HEK293 (cell line): Measurements from ENCODE around the gene PHKG2.

Experiments
- EGR2 ChIP-seq: fragments of 450-650 bp; formaldehyde crosslinking; IDR thresholded peaks from 2 replicates; pipeline ENCODE4 v1.5.1; 2016; ENCODE audit warnings: low read depth, missing biosample characterization, missing genetic modification characterization
- GLIS1 ChIP-seq: fragments of 450-650 bp; formaldehyde crosslinking; IDR thresholded peaks from 2 replicates; pipeline ENCODE4 v1.5.1; 2016; ENCODE audit warnings: missing biosample characterization, missing genetic modification characterization
- MZF1 ChIP-seq: fragments of 450-650 bp; formaldehyde crosslinking; IDR thresholded peaks from 2 replicates; pipeline ENCODE4 v1.5.1; 2017; ENCODE audit warnings: missing biosample characterization, missing genetic modification characterization, borderline replicate concordance
- RBAK ChIP-seq: fragments of 450-650 bp; formaldehyde crosslinking; IDR thresholded peaks from 2 replicates; pipeline ENCODE4 v1.5.1; 2016; ENCODE audit warnings: missing biosample characterization, missing genetic modification characterization
- YY2 ChIP-seq: fragments of 450-650 bp; formaldehyde crosslinking; IDR thresholded peaks from 2 replicates; pipeline ENCODE4 v1.5.1; 2016; ENCODE audit warnings: missing biosample characterization, missing genetic modification characterization
- ZBTB1 ChIP-seq: fragments of 450-650 bp; formaldehyde crosslinking; IDR thresholded peaks from 2 replicates; pipeline ENCODE4 v1.5.1; 2016; ENCODE audit warnings: missing biosample characterization, missing genetic modification characterization
- ZEB2 ChIP-seq: fragments of 450-650 bp; formaldehyde crosslinking; IDR thresholded peaks from 2 replicates; pipeline ENCODE4 v1.5.1; 2016; ENCODE audit warnings: missing biosample characterization, missing genetic modification characterization
- ZNF121 ChIP-seq: fragments of 450-650 bp; formaldehyde crosslinking; IDR thresholded peaks from 2 replicates; pipeline ENCODE4 v1.5.1; 2016; ENCODE audit warnings: missing biosample characterization, missing genetic modification characterization
- ZNF132 ChIP-seq: fragments of 450-650 bp; formaldehyde crosslinking; IDR thresholded peaks from 2 replicates; pipeline ENCODE4 v1.5.1; 2017; ENCODE audit warnings: missing biosample characterization, missing genetic modification characterization, borderline replicate concordance
- ZNF184 ChIP-seq: fragments of 450-650 bp; IDR thresholded peaks from 2 replicates; pipeline ENCODE4 v1.5.1; 2018; ENCODE audit warnings: missing biosample characterization, mild to moderate bottlenecking, missing genetic modification characterization
- ZNF266 ChIP-seq: fragments of 450-650 bp; formaldehyde crosslinking; IDR thresholded peaks from 2 replicates; pipeline ENCODE4 v1.5.1; 2016; ENCODE audit warnings: missing biosample characterization, missing genetic modification characterization, low read depth
- ZNF354C ChIP-seq: fragments of 450-650 bp; formaldehyde crosslinking; IDR thresholded peaks from 2 replicates; pipeline ENCODE4 v1.5.1; 2016; ENCODE audit warnings: missing biosample characterization, missing genetic modification characterization, low read depth, borderline replicate concordance
- ZNF394 ChIP-seq: fragments of 450-650 bp; formaldehyde crosslinking; IDR thresholded peaks from 2 replicates; pipeline ENCODE4 v1.5.1; 2016; ENCODE audit warnings: missing biosample characterization, missing genetic modification characterization, mild to moderate bottlenecking, moderate library complexity, borderline replicate concordance
- ZNF521 ChIP-seq: fragments of 450-650 bp; formaldehyde crosslinking; IDR thresholded peaks from 2 replicates; pipeline ENCODE4 v1.5.1; 2017; ENCODE audit warnings: missing biosample characterization, mild to moderate bottlenecking, missing genetic modification characterization
- ZNF548 ChIP-seq: fragments of 450-650 bp; formaldehyde crosslinking; IDR thresholded peaks from 2 replicates; pipeline ENCODE4 v1.5.1; 2016; ENCODE audit warnings: missing biosample characterization, missing genetic modification characterization
- ZNF585B ChIP-seq: fragments of 450-650 bp; formaldehyde crosslinking; IDR thresholded peaks from 2 replicates; pipeline ENCODE4 v1.5.1; 2016; ENCODE audit warnings: missing biosample characterization, missing genetic modification characterization
- ZNF621 ChIP-seq: fragments of 450-650 bp; formaldehyde crosslinking; IDR thresholded peaks from 2 replicates; pipeline ENCODE4 v1.5.1; 2017; ENCODE audit warnings: missing biosample characterization, missing genetic modification characterization
- ZNF654 ChIP-seq: fragments of 450-650 bp; formaldehyde crosslinking; IDR thresholded peaks from 2 replicates; pipeline ENCODE4 v1.5.1; 2016; ENCODE audit warnings: low read depth, missing biosample characterization, missing genetic modification characterization
- ZNF664 ChIP-seq: fragments of 450-650 bp; formaldehyde crosslinking; IDR thresholded peaks from 2 replicates; pipeline ENCODE4 v1.5.1; 2016; ENCODE audit warnings: missing biosample characterization, missing genetic modification characterization
- ZNF707 ChIP-seq: fragments of 450-650 bp; formaldehyde crosslinking; IDR thresholded peaks from 2 replicates; pipeline ENCODE4 v1.5.1; 2016; ENCODE audit warnings: missing biosample characterization, missing genetic modification characterization
- TF ChIP-seq, protein P1 (sequence below): fragments of 450-650 bp; formaldehyde crosslinking; IDR thresholded peaks from 2 replicates; pipeline ENCODE4 v1.5.1; 2016; ENCODE audit warnings: missing biosample characterization, missing genetic modification characterization
- TF ChIP-seq, protein P2 (sequence below): fragments of 450-650 bp; IDR thresholded peaks from 2 replicates; pipeline ENCODE4 v1.5.1; 2018; ENCODE audit warnings: missing biosample characterization, mild to moderate bottlenecking, missing genetic modification characterization
- TF ChIP-seq, protein P3 (sequence below): fragments of 450-650 bp; formaldehyde crosslinking; IDR thresholded peaks from 2 replicates; pipeline ENCODE4 v1.5.1; 2017; ENCODE audit warnings: missing biosample characterization, missing genetic modification characterization
- TF ChIP-seq, protein P4 (sequence below): fragments of 450-650 bp; formaldehyde crosslinking; IDR thresholded peaks from 2 replicates; pipeline ENCODE4 v1.5.1; 2016; ENCODE audit warnings: missing biosample characterization, missing genetic modification characterization
- TF ChIP-seq, protein P5 (sequence below): fragments of 450-650 bp; formaldehyde crosslinking; IDR thresholded peaks from 2 replicates; pipeline ENCODE4 v1.5.1; 2016; ENCODE audit warnings: missing biosample characterization, missing genetic modification characterization
- TF ChIP-seq, protein P6 (sequence below): fragments of 450-650 bp; IDR thresholded peaks from 2 replicates; pipeline ENCODE4 v1.5.1; 2018; ENCODE audit warnings: missing biosample characterization, missing genetic modification characterization

Gene PHKG2

DNA sequence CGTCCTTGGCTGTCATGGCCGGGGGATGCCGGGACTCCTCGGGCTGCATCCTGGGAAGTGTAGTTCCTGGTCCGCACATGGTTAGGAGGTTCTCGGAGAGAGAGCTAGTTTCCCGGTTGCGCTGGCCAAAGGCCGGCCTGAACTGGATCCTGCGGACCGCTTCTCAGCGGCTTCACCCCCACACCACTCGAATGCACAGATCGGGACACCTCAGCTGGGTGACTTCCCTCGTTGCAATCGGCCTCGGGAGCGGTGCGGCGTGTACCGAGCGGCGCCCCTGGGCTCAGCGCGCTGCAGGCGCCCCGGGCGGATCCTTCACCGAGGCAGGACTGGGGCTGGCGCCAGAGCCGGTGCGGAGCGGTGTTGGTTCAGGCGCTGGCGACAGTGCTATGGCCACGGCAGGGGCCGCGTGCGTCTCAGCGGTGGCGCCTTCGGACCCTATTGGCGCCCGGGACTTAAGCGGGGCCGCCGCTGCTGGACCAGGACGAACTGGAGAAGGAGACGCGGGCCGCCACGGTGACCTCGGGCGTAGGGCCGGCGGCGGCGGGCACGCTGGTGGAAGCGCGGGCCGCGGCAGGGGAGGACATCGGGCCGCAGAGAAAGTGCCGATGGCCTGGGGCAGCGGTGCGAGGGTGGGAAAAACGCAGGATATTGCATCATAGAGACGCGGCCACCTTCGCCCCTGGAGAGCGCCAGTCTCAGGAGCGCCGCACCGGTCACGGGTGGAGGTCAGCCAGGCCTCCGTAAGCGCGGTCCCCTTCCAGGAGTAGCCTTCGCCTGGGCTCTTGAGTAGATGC is 27.4 kb downstream of the PHKG2 start (continued):
- TF ChIP-seq ZNF266 (tag by site-specific recombination), result no peak
- no peak for TF ChIP-seq ZNF548
- TF ChIP-seq GLIS1 (tag by site-specific recombination), result peak; percentile 61
- TF ChIP-seq ZEB2 (tag by site-specific recombination), result peak; percentile 95
- TF ChIP-seq, protein P1, sequence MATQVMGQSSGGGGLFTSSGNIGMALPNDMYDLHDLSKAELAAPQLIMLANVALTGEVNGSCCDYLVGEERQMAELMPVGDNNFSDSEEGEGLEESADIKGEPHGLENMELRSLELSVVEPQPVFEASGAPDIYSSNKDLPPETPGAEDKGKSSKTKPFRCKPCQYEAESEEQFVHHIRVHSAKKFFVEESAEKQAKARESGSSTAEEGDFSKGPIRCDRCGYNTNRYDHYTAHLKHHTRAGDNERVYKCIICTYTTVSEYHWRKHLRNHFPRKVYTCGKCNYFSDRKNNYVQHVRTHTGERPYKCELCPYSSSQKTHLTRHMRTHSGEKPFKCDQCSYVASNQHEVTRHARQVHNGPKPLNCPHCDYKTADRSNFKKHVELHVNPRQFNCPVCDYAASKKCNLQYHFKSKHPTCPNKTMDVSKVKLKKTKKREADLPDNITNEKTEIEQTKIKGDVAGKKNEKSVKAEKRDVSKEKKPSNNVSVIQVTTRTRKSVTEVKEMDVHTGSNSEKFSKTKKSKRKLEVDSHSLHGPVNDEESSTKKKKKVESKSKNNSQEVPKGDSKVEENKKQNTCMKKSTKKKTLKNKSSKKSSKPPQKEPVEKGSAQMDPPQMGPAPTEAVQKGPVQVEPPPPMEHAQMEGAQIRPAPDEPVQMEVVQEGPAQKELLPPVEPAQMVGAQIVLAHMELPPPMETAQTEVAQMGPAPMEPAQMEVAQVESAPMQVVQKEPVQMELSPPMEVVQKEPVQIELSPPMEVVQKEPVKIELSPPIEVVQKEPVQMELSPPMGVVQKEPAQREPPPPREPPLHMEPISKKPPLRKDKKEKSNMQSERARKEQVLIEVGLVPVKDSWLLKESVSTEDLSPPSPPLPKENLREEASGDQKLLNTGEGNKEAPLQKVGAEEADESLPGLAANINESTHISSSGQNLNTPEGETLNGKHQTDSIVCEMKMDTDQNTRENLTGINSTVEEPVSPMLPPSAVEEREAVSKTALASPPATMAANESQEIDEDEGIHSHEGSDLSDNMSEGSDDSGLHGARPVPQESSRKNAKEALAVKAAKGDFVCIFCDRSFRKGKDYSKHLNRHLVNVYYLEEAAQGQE (tag by site-specific recombination), result peak; percentile 63; the same call in 1 of the 2 replicates
- TF ChIP-seq ZNF664 (tag by site-specific recombination), result no peak
- TF ChIP-seq YY2 (tag by site-specific recombination), result peak; percentile 66
- no peak; the same call in 1 of the 2 replicates for TF ChIP-seq EGR2 (tag by site-specific recombination)
- TF ChIP-seq ZNF621, result no peak
- TF ChIP-seq, protein P2, sequence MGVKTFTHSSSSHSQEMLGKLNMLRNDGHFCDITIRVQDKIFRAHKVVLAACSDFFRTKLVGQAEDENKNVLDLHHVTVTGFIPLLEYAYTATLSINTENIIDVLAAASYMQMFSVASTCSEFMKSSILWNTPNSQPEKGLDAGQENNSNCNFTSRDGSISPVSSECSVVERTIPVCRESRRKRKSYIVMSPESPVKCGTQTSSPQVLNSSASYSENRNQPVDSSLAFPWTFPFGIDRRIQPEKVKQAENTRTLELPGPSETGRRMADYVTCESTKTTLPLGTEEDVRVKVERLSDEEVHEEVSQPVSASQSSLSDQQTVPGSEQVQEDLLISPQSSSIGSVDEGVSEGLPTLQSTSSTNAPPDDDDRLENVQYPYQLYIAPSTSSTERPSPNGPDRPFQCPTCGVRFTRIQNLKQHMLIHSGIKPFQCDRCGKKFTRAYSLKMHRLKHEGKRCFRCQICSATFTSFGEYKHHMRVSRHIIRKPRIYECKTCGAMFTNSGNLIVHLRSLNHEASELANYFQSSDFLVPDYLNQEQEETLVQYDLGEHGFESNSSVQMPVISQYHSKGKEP (tag by site-specific recombination), result peak; percentile 51
- no peak for TF ChIP-seq ZNF521
- TF ChIP-seq, protein P3, sequence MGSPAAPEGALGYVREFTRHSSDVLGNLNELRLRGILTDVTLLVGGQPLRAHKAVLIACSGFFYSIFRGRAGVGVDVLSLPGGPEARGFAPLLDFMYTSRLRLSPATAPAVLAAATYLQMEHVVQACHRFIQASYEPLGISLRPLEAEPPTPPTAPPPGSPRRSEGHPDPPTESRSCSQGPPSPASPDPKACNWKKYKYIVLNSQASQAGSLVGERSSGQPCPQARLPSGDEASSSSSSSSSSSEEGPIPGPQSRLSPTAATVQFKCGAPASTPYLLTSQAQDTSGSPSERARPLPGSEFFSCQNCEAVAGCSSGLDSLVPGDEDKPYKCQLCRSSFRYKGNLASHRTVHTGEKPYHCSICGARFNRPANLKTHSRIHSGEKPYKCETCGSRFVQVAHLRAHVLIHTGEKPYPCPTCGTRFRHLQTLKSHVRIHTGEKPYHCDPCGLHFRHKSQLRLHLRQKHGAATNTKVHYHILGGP (tag by site-specific recombination), result no peak; the same call in 1 of the 2 replicates
- TF ChIP-seq MZF1, result no peak; the same call in 1 of the 2 replicates
- 0 out of 2 replicates have a peak, but pooled peaks have one; percentile 14 for TF ChIP-seq ZBTB1 (tag by site-specific recombination)
- TF ChIP-seq ZNF132 (tag by site-specific recombination), result no peak
- TF ChIP-seq RBAK (tag by site-specific recombination), result no peak
- no peak; the same call in 1 of the 2 replicates for TF ChIP-seq ZNF394 (tag by site-specific recombination)
- no peak for TF ChIP-seq ZNF585B
- no peak for TF ChIP-seq ZNF707 (tag by site-specific recombination)
- no peak for TF ChIP-seq ZNF654 (tag by site-specific recombination)
- peak; percentile 42; the same call in 1 of the 2 replicates for TF ChIP-seq ZNF184 (tag by site-specific recombination)
- TF ChIP-seq, protein P4, sequence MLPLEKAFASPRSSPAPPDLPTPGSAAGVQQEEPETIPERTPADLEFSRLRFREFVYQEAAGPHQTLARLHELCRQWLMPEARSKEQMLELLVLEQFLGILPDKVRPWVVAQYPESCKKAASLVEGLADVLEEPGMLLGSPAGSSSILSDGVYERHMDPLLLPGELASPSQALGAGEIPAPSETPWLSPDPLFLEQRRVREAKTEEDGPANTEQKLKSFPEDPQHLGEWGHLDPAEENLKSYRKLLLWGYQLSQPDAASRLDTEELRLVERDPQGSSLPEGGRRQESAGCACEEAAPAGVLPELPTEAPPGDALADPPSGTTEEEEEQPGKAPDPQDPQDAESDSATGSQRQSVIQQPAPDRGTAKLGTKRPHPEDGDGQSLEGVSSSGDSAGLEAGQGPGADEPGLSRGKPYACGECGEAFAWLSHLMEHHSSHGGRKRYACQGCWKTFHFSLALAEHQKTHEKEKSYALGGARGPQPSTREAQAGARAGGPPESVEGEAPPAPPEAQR, result no peak
- TF ChIP-seq ZNF354C (tag by site-specific recombination), result no peak
- TF ChIP-seq, protein P5, sequence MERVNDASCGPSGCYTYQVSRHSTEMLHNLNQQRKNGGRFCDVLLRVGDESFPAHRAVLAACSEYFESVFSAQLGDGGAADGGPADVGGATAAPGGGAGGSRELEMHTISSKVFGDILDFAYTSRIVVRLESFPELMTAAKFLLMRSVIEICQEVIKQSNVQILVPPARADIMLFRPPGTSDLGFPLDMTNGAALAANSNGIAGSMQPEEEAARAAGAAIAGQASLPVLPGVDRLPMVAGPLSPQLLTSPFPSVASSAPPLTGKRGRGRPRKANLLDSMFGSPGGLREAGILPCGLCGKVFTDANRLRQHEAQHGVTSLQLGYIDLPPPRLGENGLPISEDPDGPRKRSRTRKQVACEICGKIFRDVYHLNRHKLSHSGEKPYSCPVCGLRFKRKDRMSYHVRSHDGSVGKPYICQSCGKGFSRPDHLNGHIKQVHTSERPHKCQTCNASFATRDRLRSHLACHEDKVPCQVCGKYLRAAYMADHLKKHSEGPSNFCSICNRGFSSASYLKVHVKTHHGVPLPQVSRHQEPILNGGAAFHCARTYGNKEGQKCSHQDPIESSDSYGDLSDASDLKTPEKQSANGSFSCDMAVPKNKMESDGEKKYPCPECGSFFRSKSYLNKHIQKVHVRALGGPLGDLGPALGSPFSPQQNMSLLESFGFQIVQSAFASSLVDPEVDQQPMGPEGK (tag by site-specific recombination), result peak; percentile 40
- TF ChIP-seq, protein P6, sequence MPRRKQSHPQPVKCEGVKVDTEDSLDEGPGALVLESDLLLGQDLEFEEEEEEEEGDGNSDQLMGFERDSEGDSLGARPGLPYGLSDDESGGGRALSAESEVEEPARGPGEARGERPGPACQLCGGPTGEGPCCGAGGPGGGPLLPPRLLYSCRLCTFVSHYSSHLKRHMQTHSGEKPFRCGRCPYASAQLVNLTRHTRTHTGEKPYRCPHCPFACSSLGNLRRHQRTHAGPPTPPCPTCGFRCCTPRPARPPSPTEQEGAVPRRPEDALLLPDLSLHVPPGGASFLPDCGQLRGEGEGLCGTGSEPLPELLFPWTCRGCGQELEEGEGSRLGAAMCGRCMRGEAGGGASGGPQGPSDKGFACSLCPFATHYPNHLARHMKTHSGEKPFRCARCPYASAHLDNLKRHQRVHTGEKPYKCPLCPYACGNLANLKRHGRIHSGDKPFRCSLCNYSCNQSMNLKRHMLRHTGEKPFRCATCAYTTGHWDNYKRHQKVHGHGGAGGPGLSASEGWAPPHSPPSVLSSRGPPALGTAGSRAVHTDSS (tag by site-specific recombination), result no peak
- no peak; the same call in 1 of the 2 replicates for TF ChIP-seq ZNF121 (tag by site-specific recombination)
